Stimulated activated CD8-positive, alpha-beta memory T cell treated with anti-CD3 and anti-CD28 coated beads, Interleukin-7, amount 100 ng/mL, for 1 hour (primary cell): ENCODE measurements around the gene MPP1.

Experiments used
- DNase-seq, 2 donors: peaks; one replicate each; pipeline ENCODE4 v3.0.0-alpha.2; 2020; ENCODE audit warnings: low read depth in 2 of 2

MPP1 gene

DNA sequence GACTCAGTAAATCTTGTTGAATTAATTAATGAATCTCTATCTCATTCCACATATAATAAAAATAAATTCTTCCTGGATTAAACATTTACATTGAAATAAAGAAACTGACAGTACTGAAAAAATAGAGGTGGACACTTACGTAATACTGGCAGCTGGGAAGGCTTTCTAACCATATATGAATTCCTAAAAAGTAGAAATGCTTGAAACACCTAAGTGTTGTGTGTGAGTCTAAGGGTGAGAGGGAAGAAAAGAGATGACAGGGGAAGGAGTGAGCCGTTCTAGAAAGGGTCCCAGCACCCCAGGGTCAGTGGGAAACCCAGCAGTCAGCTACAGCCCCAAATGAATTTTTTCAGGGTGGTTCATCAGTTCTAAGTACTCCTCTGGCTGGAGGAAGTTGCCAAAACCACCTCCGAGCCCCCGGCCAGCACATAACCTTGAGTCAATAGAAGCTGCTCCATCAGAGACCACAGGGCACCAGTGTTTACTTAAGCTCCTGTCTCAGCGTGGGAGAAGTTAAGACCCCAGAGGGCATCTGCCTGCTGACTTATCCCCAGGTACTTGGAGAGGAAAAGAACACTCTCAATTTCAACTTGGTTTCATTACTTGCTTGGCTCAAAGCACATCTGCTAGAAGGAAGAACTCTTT, 72.7 kb downstream of the MPP1 start:
- no peak for DNase-seq

DNA sequence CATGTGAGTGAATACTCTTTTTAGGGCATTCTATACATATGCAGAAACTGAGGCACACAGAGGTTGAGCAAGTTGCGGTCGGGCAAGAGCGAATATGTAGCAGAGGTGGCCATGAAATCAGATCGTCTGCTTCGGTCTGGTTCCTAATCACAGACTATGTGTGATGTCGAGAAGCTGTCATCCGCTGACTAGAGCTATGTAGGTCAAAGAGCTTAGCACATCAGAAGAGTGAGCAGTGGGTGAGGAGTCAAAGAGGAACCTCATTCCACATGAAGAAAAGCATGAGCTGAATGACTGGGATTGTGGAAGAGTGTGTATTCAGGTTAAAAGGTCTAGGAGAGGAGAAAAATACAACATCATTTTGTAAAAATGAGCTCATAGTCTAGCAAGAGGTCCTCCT, 73.4 kb downstream of the MPP1 start:
- no peak for DNase-seq

DNA sequence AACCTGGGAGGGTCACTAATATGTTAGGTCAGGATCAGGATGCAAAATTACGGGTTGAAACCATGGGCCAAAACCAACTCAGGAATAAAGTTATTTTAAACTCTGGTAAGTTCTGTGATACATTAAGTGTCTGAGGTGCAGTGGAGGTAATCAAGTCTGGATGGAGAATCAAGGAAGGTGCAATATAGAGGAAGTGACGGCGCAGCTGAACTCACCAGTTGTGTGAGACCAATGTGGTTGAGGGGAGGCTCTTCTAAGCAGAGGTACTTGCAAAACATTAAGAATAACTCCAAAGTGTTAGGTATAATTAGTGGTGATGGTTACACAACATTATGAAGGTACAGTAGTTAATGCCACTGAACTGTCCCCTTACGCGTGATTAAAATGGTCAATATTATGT, 74.1 kb downstream of the MPP1 start:
- DNase-seq = no peak

DNA sequence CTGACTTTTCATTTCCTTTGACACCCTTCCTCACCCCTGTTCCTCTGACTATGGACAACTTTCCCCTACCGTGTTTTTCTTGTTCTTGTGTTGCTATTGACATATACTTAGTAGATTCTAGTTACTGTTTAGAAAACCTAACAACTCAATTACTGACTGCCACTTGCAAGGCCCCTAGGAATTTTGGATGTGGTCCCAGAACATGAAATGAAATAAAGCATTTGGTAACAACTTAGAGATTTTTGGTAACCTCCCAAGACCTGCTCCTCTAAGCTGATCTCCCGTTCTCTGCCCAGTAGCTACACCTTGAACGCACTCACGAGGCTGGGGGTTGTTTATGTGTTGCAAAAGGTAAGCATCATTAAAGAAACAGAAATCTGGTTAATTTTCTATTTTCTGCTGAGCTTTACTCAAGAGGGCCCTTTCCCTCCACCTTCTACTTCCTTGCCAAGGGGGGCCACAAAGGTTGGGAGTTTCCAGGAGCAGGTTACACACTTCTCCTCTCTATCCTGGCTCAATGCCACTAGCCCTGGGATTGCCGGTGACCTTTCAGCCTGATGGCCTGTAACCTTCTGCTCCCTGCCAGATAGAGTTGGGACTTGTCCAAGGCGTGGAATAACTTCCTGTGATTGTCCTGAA, 74.9 kb downstream of the MPP1 start:
- no peak for DNase-seq

DNA sequence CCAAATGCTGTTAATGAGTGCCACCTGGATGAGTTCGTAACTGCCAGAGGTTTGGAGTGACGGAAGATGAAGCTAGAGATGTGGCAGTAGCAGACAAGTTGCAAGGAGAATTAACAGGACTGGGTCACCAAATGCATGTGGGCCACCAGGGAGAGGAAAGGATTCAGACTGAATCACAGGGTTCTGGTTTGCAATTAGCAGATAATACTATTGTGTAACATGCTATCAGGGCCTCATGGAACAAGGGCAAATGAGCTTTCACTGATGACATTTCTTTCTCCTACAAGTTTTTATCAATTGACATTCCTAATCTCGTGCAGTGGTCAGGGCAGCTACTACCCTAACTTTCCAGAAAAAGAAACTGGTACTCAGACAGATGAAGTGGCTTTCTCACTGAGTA, 75.8 kb downstream of the MPP1 start:
- no peak for DNase-seq
